ENCODE data around the gene SYNGR2.

DNA sequence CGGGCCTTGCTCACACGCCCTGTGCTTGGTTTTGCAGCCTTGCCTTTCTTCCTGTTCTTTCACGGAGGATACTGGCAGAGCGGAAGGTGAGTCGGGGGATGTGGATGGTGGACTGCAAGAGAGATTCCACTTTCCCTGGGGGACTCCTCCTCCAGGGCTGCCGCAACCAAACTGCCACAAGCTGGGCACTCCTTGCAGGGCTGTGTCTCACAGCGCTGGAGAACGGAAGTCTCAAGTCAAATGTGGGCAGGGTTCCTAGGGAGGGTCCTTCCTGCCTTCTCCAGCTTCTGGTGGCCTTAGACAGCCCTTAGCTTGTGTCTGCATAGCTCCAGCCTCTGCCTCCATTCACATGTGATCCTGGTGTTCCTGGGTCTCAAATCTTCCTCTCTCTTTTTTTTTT, 34.3 kb downstream of the SYNGR2 start:
- TF ChIP-seq, protein P1, sequence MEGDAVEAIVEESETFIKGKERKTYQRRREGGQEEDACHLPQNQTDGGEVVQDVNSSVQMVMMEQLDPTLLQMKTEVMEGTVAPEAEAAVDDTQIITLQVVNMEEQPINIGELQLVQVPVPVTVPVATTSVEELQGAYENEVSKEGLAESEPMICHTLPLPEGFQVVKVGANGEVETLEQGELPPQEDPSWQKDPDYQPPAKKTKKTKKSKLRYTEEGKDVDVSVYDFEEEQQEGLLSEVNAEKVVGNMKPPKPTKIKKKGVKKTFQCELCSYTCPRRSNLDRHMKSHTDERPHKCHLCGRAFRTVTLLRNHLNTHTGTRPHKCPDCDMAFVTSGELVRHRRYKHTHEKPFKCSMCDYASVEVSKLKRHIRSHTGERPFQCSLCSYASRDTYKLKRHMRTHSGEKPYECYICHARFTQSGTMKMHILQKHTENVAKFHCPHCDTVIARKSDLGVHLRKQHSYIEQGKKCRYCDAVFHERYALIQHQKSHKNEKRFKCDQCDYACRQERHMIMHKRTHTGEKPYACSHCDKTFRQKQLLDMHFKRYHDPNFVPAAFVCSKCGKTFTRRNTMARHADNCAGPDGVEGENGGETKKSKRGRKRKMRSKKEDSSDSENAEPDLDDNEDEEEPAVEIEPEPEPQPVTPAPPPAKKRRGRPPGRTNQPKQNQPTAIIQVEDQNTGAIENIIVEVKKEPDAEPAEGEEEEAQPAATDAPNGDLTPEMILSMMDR (conservative IDR thresholded peaks at IDR 0.05; ENCODE audit: low read depth in 2 of 2), result no peak
- TF ChIP-seq EZH2 (IDR thresholded peaks at IDR 0.05; ENCODE audit: low read depth, unreplicated experiment) (no peak), EZH2phosphoT487 (IDR thresholded peaks at IDR 0.05; ENCODE audit: unreplicated experiment) (no peak), ZNF114 (CRISPR knock-in tag; IDR thresholded peaks at IDR 0.05) (no peak), POLR2AphosphoS5 (IDR thresholded peaks at IDR 0.05; ENCODE audit: low read depth) (no peak), NANOG (IDR thresholded peaks at IDR 0.05; ENCODE audit: borderline replicate concordance) (no peak), JUNB (IDR thresholded peaks at IDR 0.05; ENCODE audit: unreplicated experiment) (no peak), CREB1 (CRISPR knock-in tag; IDR thresholded peaks at IDR 0.05; ENCODE audit: low read depth) (no peak)
- TF ChIP-seq, protein P2, sequence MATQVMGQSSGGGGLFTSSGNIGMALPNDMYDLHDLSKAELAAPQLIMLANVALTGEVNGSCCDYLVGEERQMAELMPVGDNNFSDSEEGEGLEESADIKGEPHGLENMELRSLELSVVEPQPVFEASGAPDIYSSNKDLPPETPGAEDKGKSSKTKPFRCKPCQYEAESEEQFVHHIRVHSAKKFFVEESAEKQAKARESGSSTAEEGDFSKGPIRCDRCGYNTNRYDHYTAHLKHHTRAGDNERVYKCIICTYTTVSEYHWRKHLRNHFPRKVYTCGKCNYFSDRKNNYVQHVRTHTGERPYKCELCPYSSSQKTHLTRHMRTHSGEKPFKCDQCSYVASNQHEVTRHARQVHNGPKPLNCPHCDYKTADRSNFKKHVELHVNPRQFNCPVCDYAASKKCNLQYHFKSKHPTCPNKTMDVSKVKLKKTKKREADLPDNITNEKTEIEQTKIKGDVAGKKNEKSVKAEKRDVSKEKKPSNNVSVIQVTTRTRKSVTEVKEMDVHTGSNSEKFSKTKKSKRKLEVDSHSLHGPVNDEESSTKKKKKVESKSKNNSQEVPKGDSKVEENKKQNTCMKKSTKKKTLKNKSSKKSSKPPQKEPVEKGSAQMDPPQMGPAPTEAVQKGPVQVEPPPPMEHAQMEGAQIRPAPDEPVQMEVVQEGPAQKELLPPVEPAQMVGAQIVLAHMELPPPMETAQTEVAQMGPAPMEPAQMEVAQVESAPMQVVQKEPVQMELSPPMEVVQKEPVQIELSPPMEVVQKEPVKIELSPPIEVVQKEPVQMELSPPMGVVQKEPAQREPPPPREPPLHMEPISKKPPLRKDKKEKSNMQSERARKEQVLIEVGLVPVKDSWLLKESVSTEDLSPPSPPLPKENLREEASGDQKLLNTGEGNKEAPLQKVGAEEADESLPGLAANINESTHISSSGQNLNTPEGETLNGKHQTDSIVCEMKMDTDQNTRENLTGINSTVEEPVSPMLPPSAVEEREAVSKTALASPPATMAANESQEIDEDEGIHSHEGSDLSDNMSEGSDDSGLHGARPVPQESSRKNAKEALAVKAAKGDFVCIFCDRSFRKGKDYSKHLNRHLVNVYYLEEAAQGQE (IDR thresholded peaks at IDR 0.05; ENCODE audit: unreplicated experiment), result no peak
